HuH-7 (cell line): ENCODE results near the gene SLC30A9.

Source experiments
- DNase-seq: peaks from one replicate; pipeline ENCODE4 v3.0.0; 2011; ENCODE audit warnings: low spot score

SLC30A9 gene

DNA sequence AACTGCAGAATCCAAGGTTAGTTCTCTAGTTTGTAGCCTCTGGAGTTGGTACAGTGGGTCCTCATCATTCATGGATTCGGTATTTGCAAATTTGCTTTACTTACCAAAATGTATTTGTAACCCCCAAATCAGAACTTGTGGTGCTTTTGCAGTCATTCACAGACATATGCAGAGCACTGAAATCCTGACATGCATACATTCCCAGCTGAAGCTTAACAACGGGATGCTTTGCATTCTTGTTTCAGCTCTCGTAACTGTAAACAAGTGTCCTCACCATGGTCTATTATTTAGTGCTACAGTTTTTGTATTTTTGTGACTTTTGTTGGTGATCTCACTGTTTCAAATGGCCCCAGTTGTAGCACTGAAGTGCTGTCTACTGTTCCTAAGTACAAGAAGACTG lies 146.0 kb downstream of the SLC30A9 start:
- DNase-seq = no peak
